C4-2B (cell line): ENCODE data around the gene KRTAP20-3.

Experiments
- H3K27ac ChIP-seq: fragments of 450-650 bp; 2 replicates; pipeline ENCODE4 v1.5.1; 2017
- ZFX ChIP-seq: fragments of 450-650 bp; IDR thresholded peaks from 2 replicates; pipeline ENCODE4 v1.6.1; 2017
- TF ChIP-seq, protein P1 (sequence below): fragments of 450-650 bp; conservative IDR thresholded peaks from 2 replicates; pipeline ENCODE4 v1.5.1; 2017; ENCODE audit warnings: mild to moderate bottlenecking

KRTAP20-3 gene

GRCh38 chr21:30676737-30677136 is 34.1 kb downstream of the KRTAP20-3 start:
- no peak for TF ChIP-seq ZFX
- TF ChIP-seq, protein P1, sequence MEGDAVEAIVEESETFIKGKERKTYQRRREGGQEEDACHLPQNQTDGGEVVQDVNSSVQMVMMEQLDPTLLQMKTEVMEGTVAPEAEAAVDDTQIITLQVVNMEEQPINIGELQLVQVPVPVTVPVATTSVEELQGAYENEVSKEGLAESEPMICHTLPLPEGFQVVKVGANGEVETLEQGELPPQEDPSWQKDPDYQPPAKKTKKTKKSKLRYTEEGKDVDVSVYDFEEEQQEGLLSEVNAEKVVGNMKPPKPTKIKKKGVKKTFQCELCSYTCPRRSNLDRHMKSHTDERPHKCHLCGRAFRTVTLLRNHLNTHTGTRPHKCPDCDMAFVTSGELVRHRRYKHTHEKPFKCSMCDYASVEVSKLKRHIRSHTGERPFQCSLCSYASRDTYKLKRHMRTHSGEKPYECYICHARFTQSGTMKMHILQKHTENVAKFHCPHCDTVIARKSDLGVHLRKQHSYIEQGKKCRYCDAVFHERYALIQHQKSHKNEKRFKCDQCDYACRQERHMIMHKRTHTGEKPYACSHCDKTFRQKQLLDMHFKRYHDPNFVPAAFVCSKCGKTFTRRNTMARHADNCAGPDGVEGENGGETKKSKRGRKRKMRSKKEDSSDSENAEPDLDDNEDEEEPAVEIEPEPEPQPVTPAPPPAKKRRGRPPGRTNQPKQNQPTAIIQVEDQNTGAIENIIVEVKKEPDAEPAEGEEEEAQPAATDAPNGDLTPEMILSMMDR, result no peak
- no peak overlapping the region for H3K27ac ChIP-seq

DNA sequence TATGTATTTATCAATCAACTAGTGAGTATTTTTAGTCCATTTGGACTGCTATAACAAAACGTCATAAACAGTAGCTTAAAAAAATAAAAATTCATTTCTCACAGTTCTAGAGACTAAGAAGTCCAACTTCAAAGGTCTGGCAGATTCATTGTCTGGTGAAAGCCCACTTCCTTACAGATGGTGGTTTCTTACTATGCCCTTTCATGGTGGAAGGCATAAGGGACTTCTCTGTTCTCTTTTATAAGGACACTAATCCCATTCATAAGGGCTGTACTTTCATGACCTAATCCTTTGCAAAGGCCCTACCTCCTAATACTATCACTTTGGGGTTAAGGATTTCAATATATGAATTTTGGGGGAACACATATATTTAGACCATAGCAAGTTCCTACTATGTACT is 37.9 kb downstream of the KRTAP20-3 start:
- TF ChIP-seq ZFX, result no peak
- TF ChIP-seq, protein P1, result no peak
- no peak overlapping the region for H3K27ac ChIP-seq

DNA sequence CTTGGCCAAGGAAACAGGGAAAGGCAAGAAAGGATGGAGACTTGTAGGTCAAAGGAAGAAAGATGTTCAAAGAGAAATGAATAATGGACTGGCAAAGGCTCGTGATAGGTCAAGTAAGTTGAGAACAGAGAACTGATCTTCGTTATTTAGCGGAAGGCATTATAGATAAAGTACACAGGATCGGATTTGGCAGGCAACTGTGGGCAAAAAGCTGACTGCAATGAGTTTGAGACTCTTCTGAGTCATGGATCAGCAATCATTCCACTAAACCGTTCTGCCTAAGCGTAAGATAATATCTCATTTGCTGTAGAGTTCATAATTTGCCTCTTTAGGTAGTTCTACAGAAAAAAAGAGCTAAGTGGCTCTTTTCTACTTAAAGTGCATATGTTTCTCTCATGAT is 41.8 kb downstream of the KRTAP20-3 start:
- H3K27ac ChIP-seq, result no peak overlapping the region
- TF ChIP-seq ZFX, result no peak
- TF ChIP-seq, protein P1, result no peak

GRCh38 chr21:30689822-30690221 is 47.2 kb downstream of the KRTAP20-3 start:
- no peak for TF ChIP-seq ZFX
- TF ChIP-seq, protein P1, result no peak
- no peak overlapping the region for H3K27ac ChIP-seq
